Activated naive CD4-positive, alpha-beta T cell (primary cell): Measurements from ENCODE around the gene GRP.

Source experiments
- DNase-seq, 4 experiments: peaks; one replicate each; lab custom pipeline; 2025; lab: John Stamatoyannopoulos, UW

The GRP gene

DNA sequence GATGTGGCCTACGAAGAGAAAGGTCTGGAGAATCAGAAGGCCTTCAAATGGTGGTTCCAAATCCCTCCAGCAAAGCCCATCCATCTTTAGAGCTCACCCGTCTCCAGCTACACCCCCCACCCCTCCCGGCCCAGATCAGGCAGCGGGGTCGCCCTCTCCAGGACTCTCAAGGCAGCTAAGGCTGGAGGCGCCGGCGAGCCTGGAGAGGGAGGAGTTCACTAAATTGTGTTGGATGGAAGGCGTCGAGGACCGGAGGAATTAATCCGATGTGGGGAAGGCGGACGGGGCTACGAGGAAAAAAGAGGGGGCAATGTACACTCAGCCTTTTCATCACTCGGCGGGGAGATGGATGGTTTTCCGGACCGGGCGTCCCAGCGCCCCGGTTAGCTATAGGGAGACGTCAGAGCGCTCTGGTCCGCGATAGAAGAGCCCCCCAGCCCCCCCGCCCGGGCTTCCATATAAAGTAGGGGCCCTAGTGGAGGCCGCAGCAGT is at the start of gene GRP:
Gene GRP (plus strand): TSS at position 487 of the 492 bp plus-strand sequence. CDS start 108 bp downstream, outside the sequence.
- DNase-seq = no peak

DNA sequence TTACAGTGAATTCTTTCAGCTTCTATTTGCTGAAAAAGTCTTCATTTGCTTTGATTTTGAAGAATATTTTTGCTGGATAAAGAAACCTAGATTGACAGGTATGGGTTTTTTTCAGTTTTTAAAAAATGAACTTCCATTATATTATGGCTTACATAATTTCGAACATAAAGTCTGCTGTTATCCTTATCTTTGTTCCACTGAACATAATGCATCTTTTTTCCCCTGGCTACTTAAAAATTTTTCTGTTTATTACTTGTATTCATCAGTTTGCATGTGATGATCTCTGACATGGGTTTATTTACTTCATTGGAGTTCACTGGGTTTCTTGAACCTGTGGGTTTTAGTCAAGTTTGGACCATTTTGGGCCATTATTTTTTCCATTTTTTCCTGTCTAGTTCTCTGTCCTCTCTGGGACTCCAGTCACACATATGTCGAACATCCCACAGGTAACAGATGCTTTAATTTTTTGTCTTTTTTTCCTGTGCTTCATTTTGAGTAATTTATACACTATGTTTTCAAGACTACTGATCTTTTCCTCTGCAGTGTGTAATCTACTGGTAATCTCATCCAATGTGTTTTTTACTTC is 47.2 kb upstream of the GRP start:
- DNase-seq = no peak

DNA sequence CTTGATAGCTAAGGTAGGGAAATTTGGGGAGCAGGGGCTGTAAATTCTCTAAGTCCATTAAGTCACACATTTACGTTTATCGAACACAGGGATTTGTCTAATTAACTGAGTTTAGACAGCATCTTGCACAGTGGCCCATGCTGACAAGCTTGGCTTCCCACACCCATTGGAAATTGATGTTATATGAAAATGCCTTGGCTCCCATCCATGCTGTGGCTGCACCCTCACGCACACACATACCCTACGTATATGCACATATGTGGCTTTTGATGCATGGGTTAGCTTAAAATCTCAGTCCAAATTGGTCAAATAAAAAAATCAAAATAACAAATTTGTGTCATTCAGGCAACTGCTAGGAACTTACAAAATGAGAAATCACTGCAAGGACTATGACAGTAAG is 42.5 kb upstream of the GRP start:
- no peak for DNase-seq

DNA sequence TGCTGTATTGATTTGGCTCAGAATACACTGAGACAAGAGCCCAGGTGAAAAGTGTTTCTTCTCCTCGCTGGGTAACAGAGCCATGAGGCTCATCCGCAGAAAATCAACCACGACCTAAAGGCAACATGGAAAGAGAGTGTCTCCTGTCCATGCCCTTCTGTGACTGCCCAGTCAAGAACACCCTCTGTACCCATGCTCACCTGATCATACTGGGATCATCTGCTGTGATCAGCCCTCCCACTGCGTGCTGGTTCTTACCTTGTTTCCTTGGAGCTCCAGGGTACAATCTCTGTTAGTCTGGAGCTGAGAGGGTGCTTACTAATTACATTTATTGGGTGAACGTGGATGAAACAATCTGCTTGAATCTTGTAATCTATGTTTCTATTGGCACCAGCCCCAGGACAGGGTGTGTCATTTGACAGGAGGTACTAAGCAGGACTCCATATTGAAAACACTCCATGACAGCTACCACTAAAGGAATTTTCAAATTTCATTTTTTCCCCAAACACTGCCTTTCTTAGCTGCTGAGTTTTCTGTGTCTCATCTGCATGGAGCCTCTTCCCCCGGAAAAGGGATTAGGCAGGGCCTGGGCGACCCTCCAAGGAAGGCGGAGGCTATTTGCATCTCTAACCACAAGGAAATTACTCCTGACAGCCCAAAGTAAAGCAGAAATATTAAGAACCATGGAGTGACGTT is 39.7 kb upstream of the GRP start:
- no peak for DNase-seq

DNA sequence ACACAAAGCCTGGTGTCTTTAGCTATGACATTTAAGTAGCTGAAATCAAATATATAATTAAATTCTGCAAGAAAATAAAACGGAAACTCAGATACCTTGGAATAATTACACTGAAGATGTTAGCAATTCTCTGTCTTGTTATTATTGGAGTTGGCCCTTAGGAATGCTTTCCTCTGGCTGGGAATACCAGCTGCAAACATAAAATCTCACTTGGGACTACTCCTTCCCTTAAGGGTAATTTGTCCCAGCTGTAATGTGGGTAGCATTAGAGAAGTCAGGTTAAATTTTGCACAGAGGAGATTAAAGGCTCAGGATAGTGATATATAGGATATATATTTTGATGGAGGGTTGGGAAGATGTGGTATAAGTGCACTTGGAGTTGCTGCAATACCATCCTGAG is 37.3 kb upstream of the GRP start:
- no peak for DNase-seq

DNA sequence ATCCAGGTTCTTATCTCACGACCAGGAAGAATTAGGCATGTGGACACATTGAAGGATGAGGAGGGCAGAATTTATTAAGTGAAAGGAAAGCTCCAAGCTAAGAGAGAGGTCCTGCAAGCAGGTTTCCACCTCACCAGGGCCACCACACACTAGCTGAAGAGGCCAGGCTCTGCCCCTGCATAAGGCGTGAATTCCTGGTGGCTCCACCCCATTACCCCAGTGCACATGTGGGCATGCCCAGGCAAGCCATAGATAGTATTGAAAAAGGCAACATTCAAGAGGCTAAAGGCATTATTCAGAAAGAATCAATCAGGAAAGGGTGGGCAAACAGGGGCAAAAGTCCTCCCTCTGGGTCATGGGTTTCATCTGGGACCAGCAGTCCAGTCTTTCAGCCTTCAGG is 30.9 kb upstream of the GRP start:
- DNase-seq = no peak

DNA sequence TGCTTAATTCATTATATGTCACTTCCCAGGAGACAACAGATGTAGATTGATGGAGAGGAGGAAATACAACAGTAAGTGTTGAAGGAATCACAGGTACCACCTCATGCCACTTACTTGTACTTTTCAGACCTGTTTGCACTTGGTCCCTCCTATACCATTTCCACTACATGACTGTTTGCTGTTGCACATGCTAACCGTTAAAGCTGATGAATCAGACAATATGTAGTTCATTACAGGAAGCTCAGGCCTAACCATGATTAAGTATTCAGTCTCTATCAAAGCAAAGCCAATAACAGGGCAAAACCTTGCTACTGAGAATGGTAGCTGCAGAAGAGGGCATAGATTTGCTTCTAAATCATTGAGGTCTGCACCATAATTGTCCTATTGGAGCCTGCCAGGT is 30.2 kb upstream of the GRP start:
- DNase-seq = no peak

DNA sequence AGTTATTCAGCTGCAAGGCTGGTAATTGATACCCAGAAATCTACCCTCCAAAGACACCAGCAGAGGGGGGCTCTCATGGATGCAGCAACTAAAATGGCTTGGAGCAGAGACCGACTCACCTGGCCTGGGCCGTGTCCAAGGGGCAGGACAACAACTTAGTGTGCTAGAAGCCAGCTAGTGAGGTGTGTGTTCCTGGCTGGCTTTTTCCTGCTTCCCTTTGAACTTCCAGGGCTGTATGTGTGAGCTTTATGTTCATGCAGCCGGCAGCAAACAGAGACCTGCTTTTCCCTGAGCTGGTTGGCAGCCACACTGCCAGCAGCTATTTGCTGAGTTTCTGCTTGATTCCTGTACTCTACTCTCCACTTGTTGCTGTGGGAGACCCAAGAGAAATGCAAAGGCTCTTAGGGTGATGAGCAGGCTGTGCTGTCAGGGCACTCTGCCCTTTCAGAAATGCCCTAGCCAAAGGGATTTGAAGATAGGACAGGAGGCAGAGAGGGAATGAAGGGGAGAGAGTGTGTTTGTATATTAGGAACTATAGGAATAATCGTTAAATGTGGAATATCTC is 23.7 kb upstream of the GRP start:
- DNase-seq = no peak

DNA sequence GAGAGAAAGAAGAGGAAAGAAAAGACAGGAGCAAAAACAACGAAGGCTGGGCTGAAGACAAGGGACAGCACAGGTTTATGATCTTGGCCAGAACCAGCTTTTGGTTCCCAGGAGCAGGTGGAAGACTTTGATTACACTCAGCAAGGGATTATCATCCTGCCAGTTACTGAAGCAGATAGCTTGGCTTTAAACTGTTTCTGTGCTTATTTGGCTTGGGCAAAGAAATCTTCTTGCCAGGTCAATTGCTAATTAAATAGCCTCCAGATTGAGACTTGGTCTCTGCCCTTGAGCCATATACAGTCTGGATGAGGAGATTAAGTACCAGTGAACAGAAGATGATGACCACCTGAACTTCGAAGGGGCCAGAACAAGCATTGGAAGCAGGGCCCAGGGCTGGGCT is 22.3 kb upstream of the GRP start:
- no peak for DNase-seq

DNA sequence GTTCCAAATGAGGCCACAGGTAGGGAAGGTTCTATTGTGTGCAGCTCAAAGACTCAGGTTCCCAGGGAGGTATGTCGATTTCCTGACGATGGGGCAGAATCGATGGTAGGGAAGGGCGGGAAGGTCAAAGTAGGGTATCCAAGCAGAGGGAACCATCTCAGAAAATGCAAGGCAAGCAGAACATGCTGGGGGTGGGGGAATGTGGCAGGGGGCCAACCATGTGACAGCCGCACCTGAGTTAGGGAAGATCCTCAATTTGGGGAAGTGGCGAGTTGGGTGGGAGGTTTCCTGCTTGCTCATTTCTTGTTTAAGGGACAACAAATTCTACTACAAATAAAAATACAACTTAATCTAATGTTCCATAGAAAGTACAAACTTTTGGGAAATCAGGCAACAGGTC is 21.7 kb upstream of the GRP start:
- no peak for DNase-seq

DNA sequence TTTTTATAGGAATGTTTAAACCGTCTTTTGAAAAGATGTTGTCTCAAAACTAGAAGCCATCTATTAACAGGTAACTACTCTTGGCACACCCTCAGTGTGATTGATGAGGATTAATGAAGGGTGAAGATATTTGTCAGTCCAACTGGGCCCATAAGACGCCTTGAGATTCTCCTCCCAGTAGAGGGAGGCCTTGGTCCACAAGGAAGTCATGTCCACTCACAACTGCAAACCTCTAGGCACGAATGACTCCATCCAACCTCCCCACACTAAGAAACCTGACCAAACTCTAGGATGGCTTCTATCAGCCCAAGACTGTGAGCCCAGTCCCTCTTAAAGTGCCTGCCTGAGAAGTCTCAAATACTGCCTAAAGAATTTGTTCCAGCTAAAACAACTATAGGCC is 19.2 kb upstream of the GRP start:
- DNase-seq = no peak

DNA sequence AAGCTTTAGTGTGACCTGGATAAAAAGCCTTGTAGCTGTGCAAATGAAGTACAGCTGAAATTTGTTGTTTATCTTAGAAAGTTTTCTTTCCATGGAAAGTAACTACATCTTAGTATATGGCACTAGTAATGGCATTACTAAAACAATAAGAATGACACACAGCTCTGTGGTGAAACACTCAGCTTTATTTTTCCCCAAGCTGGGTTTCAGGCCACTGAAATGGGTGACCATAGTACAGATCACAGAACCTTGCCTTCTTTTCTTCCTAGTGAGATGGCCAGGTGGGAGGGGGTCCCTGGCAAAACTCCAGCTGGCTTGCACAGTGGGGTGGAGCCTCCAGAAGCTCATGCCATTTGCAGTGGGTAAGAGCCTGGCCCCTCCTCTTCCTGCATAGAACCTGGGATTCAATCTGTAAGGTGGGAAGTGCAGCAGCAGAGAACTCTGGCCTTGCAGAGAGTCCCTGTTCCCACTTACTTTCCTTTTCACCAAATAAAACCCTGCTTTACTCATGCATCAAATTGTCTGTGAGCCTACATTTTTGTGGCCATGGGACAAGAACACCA is 17.6 kb upstream of the GRP start:
- no peak for DNase-seq

DNA sequence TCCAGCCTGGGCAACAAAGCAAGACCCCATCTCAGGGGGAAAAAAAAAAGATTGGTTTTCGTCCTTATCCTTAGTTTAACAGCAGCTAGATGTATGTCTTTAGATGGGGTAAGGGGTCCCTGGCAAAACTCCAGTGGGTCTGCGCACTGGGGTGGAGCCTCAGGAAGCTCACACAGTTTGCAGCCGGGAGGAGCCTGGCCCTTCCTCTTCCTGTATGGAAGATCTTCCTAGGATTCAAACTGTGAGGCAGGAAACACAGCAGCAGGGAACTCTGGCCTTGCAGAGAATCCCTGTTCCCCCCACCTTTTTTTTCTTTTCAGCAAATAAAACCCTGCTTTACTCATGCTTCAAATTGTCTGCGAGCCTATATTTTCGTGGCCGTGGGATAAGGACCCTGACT is 12.5 kb upstream of the GRP start:
- no peak for DNase-seq

DNA sequence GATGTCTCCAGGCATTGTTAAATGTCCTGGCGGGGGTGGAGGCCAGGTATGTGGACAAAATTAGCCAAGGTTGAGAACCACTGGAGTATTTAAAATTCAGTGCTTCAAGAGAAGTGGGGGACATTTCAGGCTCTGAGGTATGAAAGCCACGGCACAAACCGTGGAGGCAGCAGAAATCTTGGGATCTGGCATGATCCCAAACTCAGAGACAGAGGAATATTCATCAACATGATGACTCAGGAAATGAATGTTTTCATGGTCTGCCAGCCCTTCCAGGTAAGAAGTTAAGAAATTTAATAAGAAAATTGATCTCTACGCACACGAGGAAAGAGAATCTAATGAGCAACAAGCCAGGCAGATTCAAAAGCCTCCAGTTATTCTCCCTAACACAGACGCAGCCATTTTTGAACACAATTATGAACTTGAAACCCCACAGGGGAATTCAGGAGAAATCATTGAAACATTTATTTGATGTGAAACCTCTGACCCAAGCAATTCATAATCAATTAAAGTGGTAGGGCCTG is 11.3 kb upstream of the GRP start:
- DNase-seq = no peak

DNA sequence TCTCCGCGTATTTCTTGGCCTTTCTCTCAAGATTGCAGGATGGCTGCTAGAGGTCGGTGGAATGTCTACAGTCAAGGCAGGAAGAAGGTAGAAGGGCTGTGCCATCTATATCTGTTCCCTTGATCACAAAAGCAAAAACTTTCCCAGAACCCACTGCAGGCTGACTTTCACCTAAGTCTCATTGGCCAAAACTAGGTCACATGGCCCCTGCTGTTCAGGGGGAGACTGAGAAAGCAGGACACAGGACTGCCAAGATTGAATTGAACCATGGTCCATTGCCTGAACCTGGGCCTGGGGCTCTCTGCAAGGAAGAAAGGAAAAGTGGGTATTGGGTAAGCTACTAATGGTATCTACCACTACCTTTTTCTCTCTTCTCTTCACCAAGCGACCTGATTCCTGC is 9.7 kb upstream of the GRP start:
- DNase-seq = no peak

DNA sequence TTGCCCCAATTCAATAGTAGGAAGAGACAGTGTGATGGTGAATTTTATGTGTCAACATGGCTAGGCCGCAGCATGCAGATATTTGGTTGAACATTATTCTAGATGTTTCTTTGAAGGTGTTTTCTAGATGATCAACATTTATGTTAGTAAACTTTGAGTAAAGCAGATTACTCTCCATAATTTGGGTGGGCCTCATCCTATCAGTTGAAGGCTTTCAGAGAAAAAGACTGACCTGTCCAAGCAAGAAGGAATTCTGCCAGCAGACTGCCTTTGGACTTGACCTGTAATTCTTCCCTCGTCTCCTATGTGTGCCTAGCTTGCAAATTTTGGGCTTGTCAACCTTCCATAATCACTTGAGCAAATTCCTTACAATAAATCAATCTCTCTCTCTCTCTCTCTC is 8.3 kb upstream of the GRP start:
- no peak for DNase-seq

DNA sequence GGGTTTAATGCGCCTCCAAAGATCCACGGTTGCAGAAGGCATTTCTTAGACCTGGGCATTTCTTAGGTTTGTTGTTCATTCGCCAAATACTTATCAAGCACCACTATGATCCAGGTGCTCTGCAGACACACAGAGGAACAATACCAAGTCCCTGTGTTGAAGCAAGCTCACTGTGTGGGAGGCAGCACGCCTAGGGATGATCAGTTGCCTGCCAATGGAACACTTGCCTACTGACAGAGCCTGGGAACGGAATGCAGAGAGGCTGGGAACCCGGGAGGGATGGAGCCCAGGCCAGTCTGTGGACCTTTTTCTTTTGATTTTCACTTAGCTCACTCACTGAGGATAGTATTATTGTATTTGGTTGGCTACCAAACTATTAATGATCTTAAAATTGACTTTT is 1.9 kb upstream of the GRP start:
- DNase-seq = no peak

DNA sequence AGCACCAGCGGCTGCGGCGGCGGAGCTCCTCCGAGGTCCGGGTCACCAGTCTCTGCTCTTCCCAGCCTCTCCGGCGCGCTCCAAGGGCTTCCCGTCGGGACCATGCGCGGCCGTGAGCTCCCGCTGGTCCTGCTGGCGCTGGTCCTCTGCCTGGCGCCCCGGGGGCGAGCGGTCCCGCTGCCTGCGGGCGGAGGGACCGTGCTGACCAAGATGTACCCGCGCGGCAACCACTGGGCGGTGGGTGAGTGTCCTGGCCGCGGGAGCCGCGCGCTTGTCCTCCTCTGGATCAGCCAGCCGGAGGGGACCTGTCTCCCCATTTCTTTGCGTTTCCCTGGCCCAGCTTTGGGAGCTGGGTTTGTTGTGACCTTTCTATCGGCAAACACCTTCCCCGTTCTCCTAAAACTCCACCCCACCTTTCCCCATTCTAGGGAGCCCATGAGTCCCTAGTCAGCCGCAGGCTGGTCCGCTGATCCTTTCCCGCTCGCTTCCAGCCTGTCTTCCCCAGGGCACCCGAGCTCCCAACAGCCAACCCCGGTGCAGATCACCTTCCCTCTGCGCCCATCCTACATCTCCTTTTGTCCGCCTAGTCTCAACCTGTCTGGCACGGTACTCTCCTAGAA is 316 bp downstream of the GRP start:
- DNase-seq = no peak

DNA sequence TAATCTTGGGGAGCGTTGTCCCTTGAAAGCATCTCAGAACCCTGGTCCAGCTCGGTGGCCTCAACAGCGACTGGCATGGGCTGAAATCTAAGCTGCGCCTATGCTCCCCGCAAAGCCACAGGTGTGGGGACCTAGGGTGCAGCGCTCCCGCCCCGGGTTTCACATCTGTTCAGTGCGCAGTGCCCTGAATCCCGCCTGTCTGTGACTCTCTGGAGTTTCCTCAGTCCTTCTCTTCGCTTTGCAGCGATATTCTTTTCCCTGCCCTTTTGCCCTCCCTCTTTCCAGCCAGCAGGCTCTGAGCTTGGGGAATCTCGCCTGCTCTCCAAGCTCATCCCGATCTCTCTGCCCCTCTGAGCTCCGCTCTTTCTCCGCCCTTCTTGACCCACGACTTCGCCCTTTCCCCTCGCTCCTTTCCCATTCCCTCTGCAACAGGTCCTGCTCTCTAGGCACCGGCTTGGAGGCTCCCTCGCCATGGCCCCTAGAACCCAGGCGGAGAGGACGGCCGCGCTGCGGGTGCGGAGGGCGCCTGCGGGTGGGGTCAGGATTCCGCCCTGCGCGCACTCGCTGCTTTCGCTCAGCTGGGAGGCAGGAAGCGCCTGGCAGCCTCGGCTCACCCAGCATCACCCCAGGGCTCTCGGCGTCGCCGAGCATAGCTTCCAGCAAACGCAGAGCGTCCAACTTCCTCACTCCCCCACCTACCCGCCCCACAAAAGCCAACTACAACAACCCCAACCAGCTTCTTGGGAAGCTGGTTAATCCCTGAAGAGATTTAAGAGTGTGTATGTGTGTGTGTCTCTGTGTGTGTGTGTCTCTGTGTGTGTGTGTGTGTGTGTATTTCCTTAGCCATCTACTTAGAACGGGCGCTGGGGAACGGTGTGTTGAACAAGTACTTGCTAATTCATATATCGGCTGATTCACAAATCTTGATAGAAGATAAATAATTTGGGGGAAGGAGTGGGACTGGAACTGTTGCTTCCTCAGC is 1.1 kb downstream of the GRP start:
- no peak for DNase-seq

DNA sequence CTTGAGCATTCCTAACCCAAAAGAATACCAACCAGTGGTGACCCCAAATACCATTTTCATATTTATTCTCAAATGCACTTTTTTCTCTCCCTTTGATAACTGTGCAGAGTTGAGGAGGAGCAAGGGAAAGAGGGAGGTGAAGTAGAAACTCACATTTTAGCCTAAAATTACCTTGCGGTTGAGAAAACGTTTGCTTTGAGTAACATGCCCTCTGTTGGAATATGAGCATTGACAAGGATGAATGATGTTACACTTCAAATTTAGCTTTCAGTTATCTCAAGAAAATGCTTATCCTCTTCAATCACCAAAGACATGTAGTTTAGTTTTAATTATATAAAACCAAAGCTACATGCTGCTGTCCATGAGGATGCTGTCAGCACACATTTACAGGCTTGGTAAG is 2.4 kb downstream of the GRP start:
- DNase-seq = no peak

DNA sequence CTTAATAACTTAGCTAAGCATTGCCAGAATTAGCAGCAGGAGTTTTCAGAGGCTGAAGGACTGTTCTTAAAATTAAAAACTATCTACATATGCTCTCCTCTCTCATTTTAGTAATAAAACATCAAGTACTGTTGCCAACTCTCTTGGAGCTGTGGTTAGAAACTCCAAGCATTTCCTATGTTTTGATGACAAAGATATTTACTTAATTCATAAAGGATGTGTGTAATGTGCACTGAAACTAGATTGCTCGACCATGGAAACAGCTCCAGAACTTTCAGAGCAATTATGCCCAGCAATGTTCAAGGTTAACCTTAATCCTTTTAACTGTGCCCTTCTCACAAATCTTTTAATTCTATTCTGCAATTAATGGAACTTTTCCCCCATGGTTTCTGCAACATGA is 8.4 kb downstream of the GRP start:
- DNase-seq = no peak

DNA sequence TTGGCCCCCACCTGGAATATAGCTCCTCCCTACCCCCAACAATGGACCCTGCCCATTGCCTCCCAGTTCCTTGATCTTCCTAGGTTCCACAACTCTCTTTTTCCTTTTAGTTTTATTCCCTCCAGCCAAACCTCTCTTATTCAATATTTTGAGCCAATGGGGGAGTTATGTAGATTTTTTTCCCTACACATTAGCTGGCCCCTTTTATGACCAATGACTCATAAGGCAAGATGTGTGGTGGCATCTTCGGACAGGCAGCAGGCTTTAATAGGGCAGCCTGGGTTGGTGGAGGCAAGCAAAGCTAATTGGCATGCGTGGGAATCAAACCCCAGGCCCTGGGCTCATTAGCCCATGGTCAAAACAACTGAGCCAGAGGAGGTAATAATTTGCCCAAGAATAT is 9.2 kb downstream of the GRP start:
- DNase-seq = no peak
